Measurements from ENCODE around the gene NCOR2.

GRCh38 chr12:124569375-124570148 lies 2.1 kb upstream of the NCOR2 start:
- TF ChIP-seq ZFP30 (CRISPR knock-in tag; IDR thresholded peaks at IDR 0.05): no peak
- TF ChIP-seq ESRRG (CRISPR knock-in tag; IDR thresholded peaks at IDR 0.05): no peak
- no peak for TF ChIP-seq ZFP3 (CRISPR knock-in tag; IDR thresholded peaks at IDR 0.05)
